Endodermal cell (in vitro differentiated cells): ENCODE data around the gene LGI4. TPM values are rescaled to one million over a fixed set of nuclear protein-coding genes. Genes with fewer than 3 reads are reported as not detected.

Experiments used
- DNase-seq: peaks from one replicate; pipeline ENCODE4 v3.0.0-alpha.2; 2017
- H3K27ac ChIP-seq: 2 replicates; pipeline ENCODE4 v1.5.1; 2013; ENCODE audit warnings: mild to moderate bottlenecking, low read depth, low read length, moderate library complexity
- H3K27me3 ChIP-seq: 2 replicates; pipeline ENCODE4 v1.6.1; 2013; ENCODE audit warnings: mild to moderate bottlenecking, low read length, moderate library complexity; ENCODE audit not compliant: insufficient read depth, control insufficient read depth, poor library complexity, severe bottlenecking
- H3K36me3 ChIP-seq: 2 replicates; pipeline ENCODE4 v1.7.0; 2013; ENCODE audit warnings: mild to moderate bottlenecking, low read length, moderate library complexity; ENCODE audit not compliant: control insufficient read depth, insufficient read depth
- H3K4me1 ChIP-seq: one replicate; pipeline ENCODE4 v1.7.0; 2013; ENCODE audit warnings: low read length; ENCODE audit not compliant: control insufficient read depth, insufficient read depth
- H3K4me3 ChIP-seq: 2 replicates; pipeline ENCODE4 v1.5.1; 2013; ENCODE audit warnings: mild to moderate bottlenecking, low read length, moderate library complexity
- H3K9ac ChIP-seq: 2 replicates; pipeline ENCODE4 v1.6.1; 2013; ENCODE audit warnings: mild to moderate bottlenecking, low read length, moderate library complexity; ENCODE audit not compliant: poor library complexity, severe bottlenecking; ENCODE audit errors: extremely low read depth
- H3K9me3 ChIP-seq: 2 replicates; pipeline ENCODE4 v1.6.1; 2013; ENCODE audit warnings: mild to moderate bottlenecking, low read length, moderate library complexity; ENCODE audit not compliant: control insufficient read depth
- H3K27ac Mint-ChIP-seq: 2 replicates; pipeline ENCODE4 v1.8.0; 2020; ENCODE audit warnings: mixed read lengths
- H3K27me3 Mint-ChIP-seq: 2 replicates; pipeline ENCODE4 v1.8.0; 2021; ENCODE audit warnings: mild to moderate bottlenecking, mixed read lengths; ENCODE audit not compliant: insufficient read depth
- H3K36me3 Mint-ChIP-seq: 2 replicates; pipeline ENCODE4 v1.8.0; 2020; ENCODE audit warnings: low read depth, mixed read lengths
- H3K4me1 Mint-ChIP-seq: 2 replicates; pipeline ENCODE4 v1.8.0; 2020; ENCODE audit warnings: mixed read lengths
- H3K4me3 Mint-ChIP-seq: 2 replicates; pipeline ENCODE4 v1.8.0; 2020; ENCODE audit warnings: mild to moderate bottlenecking, moderate library complexity, mixed read lengths
- H3K9me3 Mint-ChIP-seq: 2 replicates; pipeline ENCODE4 v1.8.0; 2020; ENCODE audit warnings: mild to moderate bottlenecking, mixed read lengths
- WGBS, 2 experiments: methylation state at CpG; one replicate each; pipeline versions ENCODE4 v1.1.5 to v1.1.7; 2013; ENCODE audit warnings: missing lambda C conversion rate in 2 of 2, mixed read lengths in 1 of 2; ENCODE audit not compliant: insufficient coverage in 1 of 2, insufficient read length in 1 of 2; 5-methylcytosine and 5-hydroxymethylcytosine counted together
- total RNA-seq, 2 donors: library from RNA; stranded (reverse); fragmentation: NEBNext Ultra II Directional in 1 of 2; extraction: Animal tissue kit (Norgen Biotek cat#: 25700) in 1 of 2; gene quantifications; 2 replicates in 1 of 2; 3 replicates in 1 of 2; pipeline ENCODE4 v1.2.1, GENCODE V29; 2021
- TF ChIP-seq, protein P1 (sequence below): fragments of 200-600 bp; sonication (generic); conservative IDR thresholded peaks from 2 replicates; pipeline ENCODE4 v1.5.0; 2021; ENCODE audit warnings: antibody characterized with exemption, mild to moderate bottlenecking

Gene LGI4
- total RNA-seq, 2 donors from 2014 or later = 0.27 to 0.37 TPM

DNA sequence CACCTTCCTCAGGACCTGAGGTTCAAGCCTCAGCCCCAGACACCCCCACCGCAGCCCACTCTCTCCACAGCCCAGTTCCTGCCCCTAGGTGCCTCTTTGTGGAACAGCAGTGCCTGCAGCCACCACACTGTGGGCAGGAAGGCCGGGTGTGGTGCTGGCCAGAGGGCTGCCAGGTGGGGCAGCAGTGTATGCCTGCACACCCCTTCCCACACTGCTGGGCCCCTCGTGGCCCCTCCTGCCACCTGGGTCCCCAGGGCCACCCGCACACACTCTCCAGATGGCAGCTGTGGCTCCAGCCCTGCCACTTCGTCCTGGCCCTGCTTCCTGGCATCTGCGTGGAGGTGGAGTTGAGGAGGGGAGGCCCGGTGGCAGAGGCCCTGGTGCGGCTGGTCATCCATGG lies 58.2 kb downstream of the LGI4 start:
- no peak overlapping the region for H3K4me3 ChIP-seq
- no peaks in the 10 kb centered on the region for H3K9me3 ChIP-seq
- Mint-ChIP-seq H3K36me3 (no peaks in the 10 kb centered on the region), H3K27ac (no peak overlapping the region), H3K9me3 (no peaks in the 10 kb centered on the region), H3K4me3 (no peak overlapping the region), H3K4me1 (no peaks in the 10 kb centered on the region), H3K27me3 (no peaks in the 10 kb centered on the region)
- no peak overlapping the region for H3K27ac ChIP-seq
- TF ChIP-seq, protein P1, sequence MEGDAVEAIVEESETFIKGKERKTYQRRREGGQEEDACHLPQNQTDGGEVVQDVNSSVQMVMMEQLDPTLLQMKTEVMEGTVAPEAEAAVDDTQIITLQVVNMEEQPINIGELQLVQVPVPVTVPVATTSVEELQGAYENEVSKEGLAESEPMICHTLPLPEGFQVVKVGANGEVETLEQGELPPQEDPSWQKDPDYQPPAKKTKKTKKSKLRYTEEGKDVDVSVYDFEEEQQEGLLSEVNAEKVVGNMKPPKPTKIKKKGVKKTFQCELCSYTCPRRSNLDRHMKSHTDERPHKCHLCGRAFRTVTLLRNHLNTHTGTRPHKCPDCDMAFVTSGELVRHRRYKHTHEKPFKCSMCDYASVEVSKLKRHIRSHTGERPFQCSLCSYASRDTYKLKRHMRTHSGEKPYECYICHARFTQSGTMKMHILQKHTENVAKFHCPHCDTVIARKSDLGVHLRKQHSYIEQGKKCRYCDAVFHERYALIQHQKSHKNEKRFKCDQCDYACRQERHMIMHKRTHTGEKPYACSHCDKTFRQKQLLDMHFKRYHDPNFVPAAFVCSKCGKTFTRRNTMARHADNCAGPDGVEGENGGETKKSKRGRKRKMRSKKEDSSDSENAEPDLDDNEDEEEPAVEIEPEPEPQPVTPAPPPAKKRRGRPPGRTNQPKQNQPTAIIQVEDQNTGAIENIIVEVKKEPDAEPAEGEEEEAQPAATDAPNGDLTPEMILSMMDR = no peak
- no peaks in the 10 kb centered on the region for H3K4me1 ChIP-seq
- WGBS, 2 experiments = 85 to 92% methylated on average over 2 to 8 of the region's 8 CpGs
- H3K36me3 ChIP-seq = no peaks in the 10 kb centered on the region
- no peak overlapping the region for H3K9ac ChIP-seq
- no peaks in the 10 kb centered on the region for H3K27me3 ChIP-seq
- no peak for DNase-seq

- no peaks in the 10 kb centered on the region for H3K4me1 Mint-ChIP-seq
- Histone ChIP-seq H3K4me3 (no peak overlapping the region), H3K36me3 (no peaks in the 10 kb centered on the region), H3K27me3 (no peaks in the 10 kb centered on the region), H3K4me1 (no peaks in the 10 kb centered on the region), H3K9me3 (no peaks in the 10 kb centered on the region), H3K9ac (no peak overlapping the region), H3K27ac (no peak overlapping the region)
- no peak for DNase-seq
- H3K4me3 Mint-ChIP-seq = no peak overlapping the region
- TF ChIP-seq, protein P1 = no peak
- WGBS, 2 experiments = 86 to 90% methylated on average over 5 to 6 of the region's 6 CpGs
- H3K27me3 Mint-ChIP-seq = no peaks in the 10 kb centered on the region
- H3K36me3 Mint-ChIP-seq = no peaks in the 10 kb centered on the region
- H3K9me3 Mint-ChIP-seq = no peaks in the 10 kb centered on the region
- H3K27ac Mint-ChIP-seq = no peak overlapping the region
Measured at GRCh38 chr19:35076026-35076370, 58.9 kb downstream of the LGI4 start.

DNA sequence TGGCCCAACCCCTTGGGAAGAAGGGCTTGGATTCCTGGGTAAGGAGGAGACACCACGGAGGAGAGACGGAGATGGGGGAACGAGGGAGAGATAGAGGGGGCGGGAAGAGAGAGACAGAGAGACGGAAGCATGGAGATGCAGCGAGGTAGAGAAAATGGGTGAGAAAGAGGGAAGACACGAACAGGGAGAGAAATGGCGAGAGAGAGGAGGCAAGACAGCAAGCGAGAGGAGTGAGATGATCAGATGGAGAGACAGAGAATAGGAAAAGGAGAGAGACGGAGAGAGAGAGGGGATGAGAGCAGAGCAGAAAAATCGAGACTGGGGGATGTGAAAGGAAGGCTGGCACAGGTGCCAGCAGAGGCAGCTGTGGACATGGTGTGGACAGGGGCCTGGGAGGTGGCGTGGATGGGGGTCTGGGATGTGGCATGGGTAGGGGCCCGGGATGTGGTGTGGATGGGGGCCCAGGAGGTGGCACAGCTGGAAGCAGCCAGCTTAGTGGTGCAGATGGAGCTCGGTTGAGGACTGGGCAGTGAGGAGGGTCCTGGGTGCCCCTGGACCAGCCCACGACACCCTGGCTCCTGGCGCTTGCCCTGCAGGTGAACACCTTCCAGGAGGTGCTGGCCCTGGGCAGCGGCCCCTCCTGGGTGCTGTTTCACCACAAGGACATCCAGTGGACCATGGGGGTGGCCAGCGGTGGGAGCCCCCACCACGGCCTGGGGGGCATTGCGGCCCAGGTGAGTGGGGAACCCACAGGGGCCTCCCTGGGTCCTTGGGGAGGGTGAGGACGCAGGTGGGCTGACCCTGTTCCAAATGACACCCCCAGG lies 59.4 kb downstream of the LGI4 start:
- Mint-ChIP-seq H3K36me3 (no peaks in the 10 kb centered on the region), H3K9me3 (peaks cover 3% of the 10 kb centered on the region), H3K4me1 (no peaks in the 10 kb centered on the region), H3K27me3 (no peaks in the 10 kb centered on the region), H3K27ac (no peak overlapping the region), H3K4me3 (no peak overlapping the region)
- Histone ChIP-seq H3K27me3 (no peaks in the 10 kb centered on the region), H3K9ac (no peak overlapping the region), H3K36me3 (no peaks in the 10 kb centered on the region), H3K4me3 (no peak overlapping the region), H3K4me1 (no peaks in the 10 kb centered on the region), H3K27ac (no peak overlapping the region), H3K9me3 (peaks cover 4% of the 10 kb centered on the region)
- DNase-seq = no peak
- 91 to 93% methylated on average over 16 to 21 of the region's 21 CpGs for WGBS, 2 experiments
- TF ChIP-seq, protein P1 = no peak

Other genes with a start within 250 kb of the LGI4 start
- 1 to 10 TPM; 4.6 to 6.8 TPM for gene ZNF30, start 208.2 kb downstream of the LGI4 start, total RNA-seq
- 10 to 100 TPM; 30.2 to 32.1 TPM for gene ZNF792, start 170.8 kb downstream of the LGI4 start, total RNA-seq
- gene GRAMD1A, start 134.7 kb downstream of the LGI4 start, total RNA-seq = 100 to 1,000 TPM; 115 to 137 TPM
- gene SCN1B, start 104.6 kb downstream of the LGI4 start, total RNA-seq = 1 to 10 TPM; 1.4 to 1.5 TPM
- gene HPN, start 93.3 kb downstream of the LGI4 start, total RNA-seq = 10 to 100 TPM; 29.0 to 49.6 TPM
- gene FXYD3, start 19.2 kb downstream of the LGI4 start, total RNA-seq = not detected
- gene FXYD1, start 3.8 kb upstream of the LGI4 start, total RNA-seq = under 1 TPM in 1 of 2 donors, not detected in 1; 0.75 TPM
- gene FXYD7, start 8.2 kb upstream of the LGI4 start, total RNA-seq = 1 to 10 TPM in 1 of 2 donors, not detected in 1; 1.1 TPM
- 10 to 100 TPM; 24.0 to 29.6 TPM for gene FXYD5, start 19.7 kb upstream of the LGI4 start, total RNA-seq
- gene FAM187B, start 93.7 kb upstream of the LGI4 start, total RNA-seq = not detected
- gene LSR, start 113.9 kb upstream of the LGI4 start, total RNA-seq = 100 to 1,000 TPM; 112 to 170 TPM
- gene USF2, start 133.9 kb upstream of the LGI4 start, total RNA-seq = 100 to 1,000 TPM; 111 to 121 TPM
- gene HAMP, start 147.5 kb upstream of the LGI4 start, total RNA-seq = 1 to 10 TPM in 1 of 2 donors, under 1 TPM in 1; 0.35 to 1.3 TPM
- not detected for gene MAG, start 157.1 kb upstream of the LGI4 start, total RNA-seq
- not detected for gene CD22, start 194.1 kb upstream of the LGI4 start, total RNA-seq
- gene FFAR1, start 212.8 kb upstream of the LGI4 start, total RNA-seq = not detected
- gene FFAR3, start 223.4 kb upstream of the LGI4 start, total RNA-seq = not detected
- not detected for gene GPR42, start 236.0 kb upstream of the LGI4 start, total RNA-seq